DOHH2 (cell line): ENCODE data around the gene ITGAE.
A peak's percentile ranks its signal among the peaks of the same experiment; 100 is the strongest.

Experiments
- H3F3A ChIP-seq: fragments of 200-600 bp; sonication (generic), shearing (Covaris generic); 2 replicates; pipeline ENCODE4 v1.6.0; 2016; ENCODE audit warnings: antibody characterized with exemption, mild to moderate bottlenecking; ENCODE audit not compliant: control insufficient read depth, insufficient read depth
- H3K27ac ChIP-seq: fragments of 200-600 bp; sonication (generic); 2 replicates; pipeline ENCODE4 v1.5.1; 2014; ENCODE audit warnings: low read depth, mild to moderate bottlenecking, low read length, moderate library complexity
- H3K27me3 ChIP-seq: fragments of 200-600 bp; sonication (generic); 2 replicates; pipeline ENCODE4 v1.6.1; 2014; ENCODE audit warnings: mild to moderate bottlenecking, low read length, mixed read lengths; ENCODE audit not compliant: control insufficient read depth
- H3K36me3 ChIP-seq: fragments of 200-600 bp; sonication (generic); 2 replicates; pipeline ENCODE4 v1.6.1; 2014; ENCODE audit warnings: mild to moderate bottlenecking, low read length, moderate library complexity, mixed read lengths; ENCODE audit not compliant: control insufficient read depth
- H3K4me1 ChIP-seq: fragments of 200-600 bp; sonication (generic); 2 replicates; pipeline ENCODE4 v1.6.1; 2014; ENCODE audit warnings: mild to moderate bottlenecking, low read length, mixed read lengths; ENCODE audit not compliant: control insufficient read depth
- H3K4me2 ChIP-seq: fragments of 200-600 bp; sonication (generic); 2 replicates; pipeline ENCODE4 v1.6.0; 2014; ENCODE audit warnings: mild to moderate bottlenecking, low read length, moderate library complexity
- H3K4me3 ChIP-seq: fragments of 200-600 bp; sonication (generic); 2 replicates; pipeline ENCODE4 v1.5.1; 2014; ENCODE audit warnings: mild to moderate bottlenecking, low read length, mixed read lengths
- H3K79me2 ChIP-seq: fragments of 200-600 bp; sonication (generic); 2 replicates; pipeline ENCODE4 v1.6.1; 2014; ENCODE audit warnings: mild to moderate bottlenecking, low read length, mixed read lengths; ENCODE audit not compliant: control insufficient read depth
- H3K9me2 ChIP-seq: fragments of 200-600 bp; sonication (generic); replicated peaks from 2 replicates; pipeline ENCODE4 v1.6.1; 2014; ENCODE audit warnings: mild to moderate bottlenecking, low read length, mixed read lengths; ENCODE audit not compliant: control insufficient read depth
- H3K9me3 ChIP-seq: fragments of 200-600 bp; sonication (generic); 2 replicates; pipeline ENCODE4 v1.6.1; 2014; ENCODE audit warnings: antibody characterized with exemption, low read length, mixed read lengths; ENCODE audit not compliant: control insufficient read depth, insufficient read depth
- H4K20me1 ChIP-seq: fragments of 200-600 bp; sonication (generic); 2 replicates; pipeline ENCODE4 v1.6.0; 2014; ENCODE audit warnings: low read depth, mild to moderate bottlenecking, antibody characterized with exemption, low read length, moderate library complexity; ENCODE audit not compliant: control insufficient read depth, insufficient read depth
- EZH2phosphoT487 ChIP-seq: fragments of 200-600 bp; sonication (generic); IDR thresholded peaks from 2 replicates; pipeline ENCODE4 v1.6.1; 2017; ENCODE audit warnings: borderline replicate concordance, mild to moderate bottlenecking, antibody characterized with exemption, low read length, moderate library complexity, mixed read lengths
- TF ChIP-seq, protein P1 (sequence below): fragments of 200-600 bp; sonication (generic); IDR thresholded peaks from one replicate; pipeline ENCODE4 v1.5.1; 2014; ENCODE audit warnings: antibody characterized with exemption, mild to moderate bottlenecking, low read depth, low read length; ENCODE audit not compliant: poor library complexity, severe bottlenecking

Gene ITGAE

DNA sequence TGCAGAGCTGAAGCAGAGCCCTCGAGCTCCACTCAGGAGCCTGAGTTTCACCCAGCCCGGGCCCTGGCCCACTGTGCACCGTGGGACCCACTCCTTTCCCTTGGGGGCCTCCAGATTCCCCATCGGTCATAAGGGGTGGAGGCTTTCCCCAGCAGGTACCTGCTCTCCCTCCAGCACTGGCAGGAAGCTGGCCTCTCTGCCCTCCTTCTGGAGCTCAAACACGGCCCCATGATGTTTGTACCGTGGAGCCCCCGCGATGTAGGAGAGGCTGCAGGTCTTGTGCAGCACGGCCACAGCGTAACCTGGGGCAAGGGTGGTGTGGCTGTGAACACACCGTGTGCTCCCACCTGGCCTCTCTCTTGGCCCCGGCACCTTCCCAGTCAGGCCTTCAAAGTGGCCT, 47.4 kb downstream of the ITGAE start:
- Histone ChIP-seq H3K9me3 (no peaks in the 10 kb centered on the region), H3F3A (peaks cover 3% of the 10 kb centered on the region; the same call in 1 of the 2 replicates), H3K4me1 (peaks cover 24% of the 10 kb centered on the region), H3K36me3 (no peaks in the 10 kb centered on the region), H3K9me2 (no peaks in the 10 kb centered on the region), H3K4me2 (no peak overlapping the region), H3K27me3 (no peaks in the 10 kb centered on the region), H3K79me2 (no peaks in the 10 kb centered on the region), H3K27ac (no peak overlapping the region), H4K20me1 (no peaks in the 10 kb centered on the region), H3K4me3 (no peak overlapping the region)
- TF ChIP-seq, protein P1, sequence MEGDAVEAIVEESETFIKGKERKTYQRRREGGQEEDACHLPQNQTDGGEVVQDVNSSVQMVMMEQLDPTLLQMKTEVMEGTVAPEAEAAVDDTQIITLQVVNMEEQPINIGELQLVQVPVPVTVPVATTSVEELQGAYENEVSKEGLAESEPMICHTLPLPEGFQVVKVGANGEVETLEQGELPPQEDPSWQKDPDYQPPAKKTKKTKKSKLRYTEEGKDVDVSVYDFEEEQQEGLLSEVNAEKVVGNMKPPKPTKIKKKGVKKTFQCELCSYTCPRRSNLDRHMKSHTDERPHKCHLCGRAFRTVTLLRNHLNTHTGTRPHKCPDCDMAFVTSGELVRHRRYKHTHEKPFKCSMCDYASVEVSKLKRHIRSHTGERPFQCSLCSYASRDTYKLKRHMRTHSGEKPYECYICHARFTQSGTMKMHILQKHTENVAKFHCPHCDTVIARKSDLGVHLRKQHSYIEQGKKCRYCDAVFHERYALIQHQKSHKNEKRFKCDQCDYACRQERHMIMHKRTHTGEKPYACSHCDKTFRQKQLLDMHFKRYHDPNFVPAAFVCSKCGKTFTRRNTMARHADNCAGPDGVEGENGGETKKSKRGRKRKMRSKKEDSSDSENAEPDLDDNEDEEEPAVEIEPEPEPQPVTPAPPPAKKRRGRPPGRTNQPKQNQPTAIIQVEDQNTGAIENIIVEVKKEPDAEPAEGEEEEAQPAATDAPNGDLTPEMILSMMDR: no peak
- no peak for TF ChIP-seq EZH2phosphoT487

DNA sequence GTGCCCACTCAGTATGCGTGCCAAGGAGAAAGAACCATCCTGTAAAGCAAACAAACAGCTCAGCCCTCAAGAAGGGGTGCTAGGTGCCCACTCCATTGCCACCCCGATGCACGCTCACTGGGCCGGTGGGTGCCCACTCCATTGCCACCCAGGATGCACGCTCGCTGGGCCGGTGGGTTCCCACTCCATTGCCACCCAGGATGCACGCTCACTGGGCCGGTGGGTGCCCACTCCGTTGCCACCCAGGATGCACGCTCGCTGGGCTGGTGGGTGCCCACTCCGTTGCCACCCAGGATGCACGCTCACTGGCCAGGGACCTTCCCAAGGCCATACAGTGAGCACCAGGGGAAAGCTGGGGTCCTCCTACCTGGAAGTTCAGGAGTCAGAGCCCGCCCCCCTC, 49.2 kb downstream of the ITGAE start:
- TF ChIP-seq EZH2phosphoT487: no peak
- TF ChIP-seq, protein P1: no peak
- Histone ChIP-seq H3K27ac (no peak overlapping the region), H3K4me1 (peaks cover 24% of the 10 kb centered on the region), H3K27me3 (no peaks in the 10 kb centered on the region), H3K79me2 (no peaks in the 10 kb centered on the region), H3K4me3 (no peak overlapping the region), H3K9me3 (no peaks in the 10 kb centered on the region), H3K36me3 (no peaks in the 10 kb centered on the region), H4K20me1 (no peaks in the 10 kb centered on the region), H3F3A (peaks cover 3% of the 10 kb centered on the region; the same call in 1 of the 2 replicates), H3K4me2 (no peak overlapping the region), H3K9me2 (no peaks in the 10 kb centered on the region)

- peaks cover 24% of the 10 kb centered on the region for H3K4me1 ChIP-seq
- H3K4me2 ChIP-seq: peak overlapping the region; percentile 55
- peaks cover 3% of the 10 kb centered on the region; the same call in 1 of the 2 replicates for H3F3A ChIP-seq
- TF ChIP-seq EZH2phosphoT487: no peak
- TF ChIP-seq, protein P1: no peak
- no peaks in the 10 kb centered on the region for H4K20me1 ChIP-seq
- no peak overlapping the region for H3K27ac ChIP-seq
- no peaks in the 10 kb centered on the region for H3K9me3 ChIP-seq
- H3K9me2 ChIP-seq: no peaks in the 10 kb centered on the region
- H3K36me3 ChIP-seq: no peaks in the 10 kb centered on the region
- no peaks in the 10 kb centered on the region for H3K79me2 ChIP-seq
- H3K4me3 ChIP-seq: no peak overlapping the region
- H3K27me3 ChIP-seq: no peaks in the 10 kb centered on the region
Observed at GRCh38 chr17:3750926-3751325, 50.1 kb downstream of the ITGAE start.
